Testis (tissue), 3 donors: ENCODE measurements around the gene U2SURP. TPM values are rescaled to one million over a fixed set of nuclear protein-coding genes. Genes with fewer than 3 reads are reported as not detected.
"Not testable (repeated sequence)": the region's sequence is repeated elsewhere in the genome, so short reads cannot be mapped to it uniquely, and the experiment has no call there.

ENCODE experiments used
- DNase-seq: peaks from one replicate; pipeline ENCODE4 v3.0.0-alpha.2; 2019
- H3K27ac ChIP-seq, 2 donors: fragments of 200-600 bp; sonication (generic); one replicate each; pipeline ENCODE4 v1.5.1; 2019
- H3K27me3 ChIP-seq: fragments of 200-600 bp; sonication (generic); one replicate; pipeline ENCODE4 v1.5.1; 2019
- H3K36me3 ChIP-seq: fragments of 200-600 bp; sonication (generic); one replicate; pipeline ENCODE4 v1.5.1; 2017; ENCODE audit warnings: low read depth; ENCODE audit errors: missing control alignments
- H3K4me1 ChIP-seq: fragments of 200-600 bp; sonication (generic); one replicate; pipeline ENCODE4 v1.5.1; 2019
- H3K4me3 ChIP-seq, 2 donors: fragments of 200-600 bp; sonication (generic); one replicate each; pipeline ENCODE4 v1.5.1; 2017 to 2019
- H3K9me3 ChIP-seq: fragments of 200-600 bp; sonication (generic); one replicate; pipeline ENCODE4 v1.5.1; 2017
- CTCF ChIP-seq, 3 experiments: fragments of 450-650 bp in 2 of 3; fragments of 200-600 bp in 1 of 3; sonication (generic) in 1 of 3; IDR thresholded peaks; one replicate each; pipeline ENCODE4 v1.5.1; 2016 to 2019; ENCODE audit warnings: antibody characterized with exemption in 3 of 3, mild to moderate bottlenecking in 2 of 3, moderate library complexity in 1 of 3
- POLR2A ChIP-seq: fragments of 450-650 bp; IDR thresholded peaks from one replicate; pipeline ENCODE4 v1.6.1; 2017; ENCODE audit warnings: antibody characterized with exemption, mild to moderate bottlenecking, moderate library complexity
- WGBS, 2 donors: methylation state at CpG; one replicate each; pipeline ENCODE4 v1.1.5; 2018; 5-methylcytosine and 5-hydroxymethylcytosine counted together
- intact Hi-C: fragments of 100-400 bp; cut with DNase I; formaldehyde crosslinking; loops from one replicate; pipeline ENCODE4 v1.15.1; 2023; ENCODE audit warnings: low total_unique reads
- polyA plus RNA-seq: library from polyadenylated mRNA; stranded (reverse); fragments of 350-450 nt; fragmentation: Illumina TruSeq; extraction: RNeasy Lipid Tissue Mini Kit (QIAGEN cat#74804); gene quantifications from one replicate; pipeline ENCODE4 v1.2.3, GENCODE V29; 2014; ENCODE audit warnings: low read depth, low replicate concordance; ENCODE audit not compliant: insufficient read depth
- total RNA-seq, 2 donors: library from RNA; depleted of rRNA; stranded (reverse); fragments of >200 nt; gene quantifications; one replicate each; pipeline ENCODE4 v1.2.3, GENCODE V29; 2016

U2SURP gene
- total and polyA plus RNA-seq, 3 donors from 2014 or later: 38.1 to 112 (median 110) TPM

- Histone ChIP-seq H3K27me3 (no peaks in the 10 kb centered on the region), H3K27ac (no peak overlapping the region), H3K4me3 (no peak overlapping the region), H3K36me3 (no peaks in the 10 kb centered on the region), H3K4me1 (no peaks in the 10 kb centered on the region), H3K9me3 (no peaks in the 10 kb centered on the region)
- DNase-seq: no peak
- 84 to 89% methylated on average over 6 of the region's 6 CpGs for WGBS, 2 donors
- intact Hi-C loops: no loop called here
- TF ChIP-seq POLR2A (no peak), CTCF (IDR thresholded peaks at IDR 0.05) (no peak)
Observed at GRCh38 chr3:143071776-143072175, 70.4 kb downstream of the U2SURP start.

GRCh38 chr3:143072298-143073020 is 71.1 kb downstream of the U2SURP start:
- DNase-seq, H3K36me3 ChIP-seq, H3K27me3 ChIP-seq, H3K9me3 ChIP-seq, H3K27ac ChIP-seq, H3K4me1 ChIP-seq, intact Hi-C loops, H3K4me3 ChIP-seq: not testable (repeated sequence)
- WGBS, 2 donors: 92 to 95% methylated on average over 12 of the region's 12 CpGs

- intact Hi-C loops, H3K36me3 ChIP-seq, H3K27me3 ChIP-seq, H3K4me3 ChIP-seq, DNase-seq, H3K4me1 ChIP-seq, H3K9me3 ChIP-seq, H3K27ac ChIP-seq: not testable (repeated sequence)
- 87 to 93% methylated on average over 15 of the region's 15 CpGs for WGBS, 2 donors
Observed at GRCh38 chr3:143073541-143073940, 72.2 kb downstream of the U2SURP start.

GRCh38 chr3:143073983-143074382 is 72.6 kb downstream of the U2SURP start:
- H3K4me1 ChIP-seq, H3K27me3 ChIP-seq, DNase-seq, intact Hi-C loops, H3K4me3 ChIP-seq, H3K36me3 ChIP-seq, H3K9me3 ChIP-seq, H3K27ac ChIP-seq: not testable (repeated sequence)
- 87 to 90% methylated on average over 5 of the region's 5 CpGs for WGBS, 2 donors

GRCh38 chr3:143078883-143079282 is 77.5 kb downstream of the U2SURP start:
- intact Hi-C loops: no loop called here
- Histone ChIP-seq H3K27ac (no peak overlapping the region), H3K9me3 (no peaks in the 10 kb centered on the region), H3K27me3 (no peaks in the 10 kb centered on the region), H3K4me1 (no peaks in the 10 kb centered on the region), H3K36me3 (no peaks in the 10 kb centered on the region), H3K4me3 (no peak overlapping the region)
- TF ChIP-seq POLR2A: no peak
- TF ChIP-seq CTCF (IDR thresholded peaks at IDR 0.05): no peak
- no peak for DNase-seq
- 89 to 90% methylated on average over 4 of the region's 4 CpGs for WGBS, 2 donors

- intact Hi-C loops: no loop called here
- 87 to 90% methylated on average over 5 of the region's 5 CpGs for WGBS, 2 donors
- no peak for TF ChIP-seq POLR2A
- no peak for TF ChIP-seq CTCF (IDR thresholded peaks at IDR 0.05)
- no peaks in the 10 kb centered on the region for H3K4me1 ChIP-seq
- no peak overlapping the region for H3K4me3 ChIP-seq
- no peaks in the 10 kb centered on the region for H3K36me3 ChIP-seq
- no peaks in the 10 kb centered on the region for H3K27me3 ChIP-seq
- H3K9me3 ChIP-seq: no peaks in the 10 kb centered on the region
- DNase-seq: no peak
- no peak overlapping the region for H3K27ac ChIP-seq
Observed at GRCh38 chr3:143080196-143080595, 78.8 kb downstream of the U2SURP start.
